H9 (cell line): ENCODE data around the gene LDLRAD4. TPM values are rescaled to one million over a fixed set of nuclear protein-coding genes. Genes with fewer than 3 reads are reported as not detected.

ENCODE experiments used
- DNase-seq: peaks from one replicate; pipeline ENCODE4 v3.0.0-alpha.2; 2017
- H2AFZ ChIP-seq: one replicate; pipeline ENCODE4 v1.6.1; 2013; ENCODE audit warnings: mild to moderate bottlenecking, low read length, control low read depth, moderate library complexity
- H2AK5ac ChIP-seq: 2 replicates; pipeline ENCODE4 v1.6.1; 2013; ENCODE audit warnings: low read length, control low read depth, mixed read lengths; ENCODE audit not compliant: insufficient read length
- H2BK120ac ChIP-seq: one replicate; pipeline ENCODE4 v1.6.1; 2013; ENCODE audit warnings: low read depth, mild to moderate bottlenecking, low read length, control low read depth, inconsistent platforms; ENCODE audit not compliant: poor library complexity, severe bottlenecking
- H2BK12ac ChIP-seq: 2 replicates; pipeline ENCODE4 v1.6.1; 2013; ENCODE audit warnings: low read length, control low read depth, mixed read lengths, low read depth; ENCODE audit not compliant: insufficient read length
- H2BK15ac ChIP-seq: 2 replicates; pipeline ENCODE4 v1.6.1; 2013; ENCODE audit warnings: low read depth, low read length, control low read depth
- H2BK20ac ChIP-seq: one replicate; pipeline ENCODE4 v1.6.1; 2013; ENCODE audit warnings: low read depth, mild to moderate bottlenecking, low read length, control low read depth, inconsistent platforms; ENCODE audit not compliant: poor library complexity, severe bottlenecking
- H2BK5ac ChIP-seq: 2 replicates; pipeline ENCODE4 v1.6.1; 2013; ENCODE audit warnings: low read length, control low read depth, mixed read lengths; ENCODE audit not compliant: insufficient read length
- H3K14ac ChIP-seq: 2 replicates; pipeline ENCODE4 v1.6.1; 2013; ENCODE audit warnings: low read length, control low read depth; ENCODE audit not compliant: insufficient read depth
- H3K18ac ChIP-seq: 2 replicates; pipeline ENCODE4 v1.6.1; 2013; ENCODE audit warnings: low read depth, mild to moderate bottlenecking, mixed read lengths, low read length, control low read depth; ENCODE audit not compliant: insufficient read length
- H3K23ac ChIP-seq: 2 replicates; pipeline ENCODE4 v1.6.1; 2013; ENCODE audit warnings: low read length, control low read depth, mixed read lengths, low read depth; ENCODE audit not compliant: insufficient read length
- H3K23me2 ChIP-seq: 2 replicates; pipeline ENCODE4 v1.6.1; 2013; ENCODE audit warnings: low read depth, mild to moderate bottlenecking, mixed read lengths, low read length, control low read depth; ENCODE audit not compliant: insufficient read length, poor library complexity, severe bottlenecking
- H3K27ac ChIP-seq: 2 replicates; pipeline ENCODE4 v1.5.1; 2013; ENCODE audit warnings: low read length, control low read depth, mixed read lengths, low read depth; ENCODE audit not compliant: insufficient read length
- H3K27me3 ChIP-seq: 2 replicates; pipeline ENCODE4 v1.6.1; 2013; ENCODE audit warnings: low read length, control low read depth, inconsistent platforms; ENCODE audit not compliant: insufficient read depth
- H3K4ac ChIP-seq: 2 replicates; pipeline ENCODE4 v1.6.1; 2013; ENCODE audit warnings: low read depth, mild to moderate bottlenecking, control low read depth, inconsistent platforms, low read length, moderate library complexity
- H3K4me1 ChIP-seq: 2 replicates; pipeline ENCODE4 v1.6.1; 2013; ENCODE audit warnings: low read length, control low read depth, inconsistent platforms; ENCODE audit not compliant: insufficient read depth
- H3K4me2 ChIP-seq: 2 replicates; pipeline ENCODE4 v1.6.1; 2013; ENCODE audit warnings: low read length, control low read depth, mixed read lengths; ENCODE audit not compliant: insufficient read length, insufficient read depth
- H3K56ac ChIP-seq: 2 replicates; pipeline ENCODE4 v1.6.1; 2013; ENCODE audit warnings: low read depth, mild to moderate bottlenecking, mixed read lengths, low read length, control low read depth; ENCODE audit not compliant: insufficient read length
- H3K79me1 ChIP-seq: 2 replicates; pipeline ENCODE4 v1.6.1; 2013; ENCODE audit warnings: low read depth, mild to moderate bottlenecking, moderate library complexity, low read length, control low read depth, inconsistent platforms; ENCODE audit not compliant: insufficient read depth, poor library complexity, severe bottlenecking
- H3K79me2 ChIP-seq: 2 replicates; pipeline ENCODE4 v1.6.1; 2013; ENCODE audit warnings: low read length, control low read depth, inconsistent platforms; ENCODE audit not compliant: insufficient read depth
- H3K9ac ChIP-seq: 2 replicates; pipeline ENCODE4 v1.6.1; 2013; ENCODE audit warnings: low read length, control low read depth, mixed read lengths; ENCODE audit not compliant: insufficient read length; ENCODE audit errors: extremely low read depth
- H3K9me3 ChIP-seq: one replicate; pipeline ENCODE4 v1.6.1; 2013; ENCODE audit warnings: low read depth, low read length, inconsistent platforms; ENCODE audit not compliant: control insufficient read depth
- H3T11ph ChIP-seq: one replicate; pipeline ENCODE4 v1.6.1; 2013; ENCODE audit warnings: mild to moderate bottlenecking, low read length, control low read depth, inconsistent platforms
- H4K20me1 ChIP-seq: one replicate; pipeline ENCODE4 v1.6.1; 2013; ENCODE audit not compliant: control insufficient read depth, insufficient read length, insufficient read depth
- H4K5ac ChIP-seq: 2 replicates; pipeline ENCODE4 v1.6.1; 2013; ENCODE audit warnings: low read depth, mild to moderate bottlenecking, mixed read lengths, low read length, control low read depth; ENCODE audit not compliant: insufficient read length
- H4K8ac ChIP-seq: replicated peaks from 2 replicates; pipeline ENCODE4 v1.6.1; 2013; ENCODE audit warnings: low read length, control low read depth, mixed read lengths, low read depth; ENCODE audit not compliant: insufficient read length
- H4K91ac ChIP-seq: 2 replicates; pipeline ENCODE4 v1.6.1; 2013; ENCODE audit warnings: low read depth, mild to moderate bottlenecking, moderate library complexity, mixed read lengths, low read length, control low read depth; ENCODE audit not compliant: insufficient read length
- H3K27ac Mint-ChIP-seq, 3 experiments: 2 replicates in 2 of 3; 3 replicates in 1 of 3; pipeline ENCODE4 v1.8.0; 2020 to 2021; ENCODE audit warnings: mixed read lengths in 3 of 3, mild to moderate bottlenecking in 1 of 3, moderate library complexity in 1 of 3
- H3K27me3 Mint-ChIP-seq: 2 replicates; pipeline ENCODE4 v1.8.0; 2021; ENCODE audit warnings: low read depth, mild to moderate bottlenecking, moderate library complexity, mixed read lengths
- H3K36me3 Mint-ChIP-seq, 3 experiments: 2 replicates in 2 of 3; 3 replicates in 1 of 3; pipeline ENCODE4 v1.8.0; 2020 to 2021; ENCODE audit warnings: low read depth in 3 of 3, mixed read lengths in 3 of 3; ENCODE audit not compliant: insufficient read depth in 1 of 3
- H3K4me1 Mint-ChIP-seq, 2 experiments: 2 replicates each; pipeline ENCODE4 v1.8.0; 2020; ENCODE audit warnings: mixed read lengths in 2 of 2
- H3K4me3 Mint-ChIP-seq, 2 experiments: 2 replicates in 1 of 2; 3 replicates in 1 of 2; pipeline ENCODE4 v1.8.0; 2020 to 2021; ENCODE audit warnings: mild to moderate bottlenecking in 2 of 2, mixed read lengths in 2 of 2, moderate library complexity in 1 of 2
- H3K9me3 Mint-ChIP-seq, 2 experiments: 2 replicates in 1 of 2; 3 replicates in 1 of 2; pipeline ENCODE4 v1.8.0; 2020; ENCODE audit warnings: mild to moderate bottlenecking in 2 of 2, mixed read lengths in 2 of 2, moderate library complexity in 1 of 2
- CTCF ChIP-seq: fragments of 200-600 bp; sonication (generic); conservative IDR thresholded peaks from 3 replicates; pipeline ENCODE4 v1.8.0; 2021; ENCODE audit warnings: antibody characterized with exemption, mild to moderate bottlenecking
- WGBS: extraction: QIAGEN DNeasy Blood & Tissue Kit; methylation state at CpG from one replicate; pipeline ENCODE4 v1.1.7; 2013; ENCODE audit warnings: missing lambda C conversion rate, low lambda C conversion rate, mixed read lengths; ENCODE audit not compliant: insufficient read length; ENCODE audit errors: extremely low coverage; 5-methylcytosine and 5-hydroxymethylcytosine counted together
- total RNA-seq: library from RNA; stranded (reverse); gene quantifications from 2 replicates; pipeline ENCODE4 v1.2.1, GENCODE V29; 2021

LDLRAD4 gene
- total RNA-seq, 1 experiment from 2014 or later: 3.9 TPM

- Histone ChIP-seq H3K79me2 (no peaks in the 10 kb centered on the region), H2BK5ac (no peak overlapping the region), H4K91ac (no peak overlapping the region), H4K20me1 (no peaks in the 10 kb centered on the region), H2BK12ac (no peak overlapping the region), H3K14ac (no peak overlapping the region), H3K4me2 (no peak overlapping the region), H3K9ac (no peak overlapping the region), H3K18ac (no peak overlapping the region), H3T11ph (no peak overlapping the region), H3K56ac (no peak overlapping the region), H4K8ac (no peak overlapping the region), H3K23ac (no peak overlapping the region), H4K5ac (no peak overlapping the region), H3K4me1 (no peaks in the 10 kb centered on the region), H2BK120ac (no peak overlapping the region), H2AFZ (no peak overlapping the region), H3K23me2 (no peaks in the 10 kb centered on the region), H3K27me3 (no peaks in the 10 kb centered on the region), H2BK20ac (no peak overlapping the region), H3K79me1 (no peaks in the 10 kb centered on the region), H3K9me3 (no peaks in the 10 kb centered on the region), H3K4ac (no peak overlapping the region), H3K27ac (no peak overlapping the region), H2AK5ac (no peak overlapping the region), H2BK15ac (no peak overlapping the region)
- WGBS: no CpG with 5 or more reads among the region's 4 CpGs
- Mint-ChIP-seq H3K4me1 (no peaks in the 10 kb centered on the region; a peak in 1 of 4 replicates), H3K36me3 (peaks cover 0 to 3% (median 0%) of the 10 kb centered on the region in 3 experiments; a peak in 1 of 7 replicates), H3K9me3 (peaks cover 0 to 4% of the 10 kb centered on the region in 2 experiments; a peak in 2 of 5 replicates), H3K27me3 (no peaks in the 10 kb centered on the region), H3K4me3 (no peak overlapping the region), H3K27ac (no peak overlapping the region)
- no peak for DNase-seq
- no peak for TF ChIP-seq CTCF
Measured at GRCh38 chr18:13521418-13521817, 302.9 kb downstream of the LDLRAD4 start.
